ENCODE measurements around the gene CD4.
A peak's percentile ranks its signal among the peaks of the same experiment; 100 is the strongest.

Gene CD4

DNA sequence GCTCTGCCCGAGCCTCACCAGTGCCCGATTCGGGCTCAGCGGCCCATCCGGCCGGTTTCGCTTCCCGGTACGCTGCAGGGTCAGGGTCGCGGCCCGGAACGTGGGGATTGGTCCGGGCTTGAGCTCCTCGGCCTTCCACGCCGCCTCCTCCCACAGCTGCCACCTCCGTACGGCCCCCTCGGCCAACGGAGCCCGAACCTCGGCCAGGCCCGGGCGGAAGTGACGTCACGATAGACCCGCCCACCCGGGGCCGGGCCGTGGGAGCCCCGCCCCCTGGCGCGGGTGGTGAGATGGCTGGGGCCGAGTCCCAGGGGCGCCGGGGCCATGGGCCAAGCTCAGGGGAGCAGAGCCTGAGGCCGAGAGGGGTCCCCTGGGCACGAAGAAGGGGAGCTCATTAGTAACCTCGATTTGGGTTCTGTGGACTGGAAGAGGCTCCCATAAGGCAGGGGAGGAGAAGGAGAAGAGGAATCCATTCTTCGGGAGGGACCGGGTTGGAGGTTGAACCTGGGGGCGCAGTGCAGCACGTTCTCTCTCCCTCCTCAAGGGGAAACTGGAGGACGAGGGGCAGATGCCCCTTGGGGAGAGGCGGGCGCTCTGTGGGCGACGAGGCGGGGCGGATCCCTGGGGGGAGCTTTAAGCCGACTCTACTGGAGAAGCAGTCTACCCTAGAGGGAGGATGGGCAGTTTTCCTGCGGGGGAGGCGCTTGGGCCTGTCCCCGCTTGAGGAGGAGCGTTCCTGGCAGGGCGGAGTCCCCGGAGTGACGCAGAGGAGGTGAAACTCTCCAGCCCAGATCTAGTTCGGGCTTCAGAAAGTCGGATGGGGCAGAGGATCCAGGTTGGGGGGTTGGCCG, 36.2 kb upstream of the CD4 start, which contains the start of gene MLF2:
TSS of gene MLF2 (minus strand) at position 221 of the 851 bp plus-strand sequence. CDS start 807 bp downstream, outside the sequence.
- Histone ChIP-seq H3K79me2 (ENCODE audit: control insufficient read depth, low read length) (peaks cover 13% of the 10 kb centered on the region), H3K4me3 (ENCODE audit: low read length) (peak within 1 kb of the TSS; percentile 88), H3K9me2 (replicated peaks; ENCODE audit: control insufficient read depth, low read length) (no peaks in the 10 kb centered on the region), H3K9me3 (ENCODE audit: control insufficient read depth, insufficient read depth, low read length) (no peaks in the 10 kb centered on the region), H3K27ac (ENCODE audit: low read depth, low read length) (peak within 1 kb of the TSS; percentile 90), H4K20me1 (ENCODE audit: control insufficient read depth, insufficient read depth, low read depth, low read length) (no peaks in the 10 kb centered on the region), H3K4me2 (ENCODE audit: low read length) (peak within 1 kb of the TSS; percentile 98), H3K4me1 (ENCODE audit: control insufficient read depth, low read length) (peaks cover 27% of the 10 kb centered on the region), H3K36me3 (ENCODE audit: control insufficient read depth, low read length) (peaks cover 39% of the 10 kb centered on the region), H3K27me3 (ENCODE audit: control insufficient read depth, low read length) (no peaks in the 10 kb centered on the region), H3F3A (ENCODE audit: control insufficient read depth, insufficient read depth) (no peaks in the 10 kb centered on the region)
- TF ChIP-seq CTCF (IDR thresholded peaks at IDR 0.05; ENCODE audit: low read depth, low read length, poor library complexity, severe bottlenecking) (peak; percentile 96), EZH2phosphoT487 (IDR thresholded peaks at IDR 0.05; ENCODE audit: borderline replicate concordance, low read length) (no peak)

GRCh38 chr12:6753772-6754356, 35.5 kb upstream of the CD4 start:
- peak overlapping the region; percentile 98 for H3K4me2 ChIP-seq (ENCODE audit: low read length)
- no peaks in the 10 kb centered on the region for H3K27me3 ChIP-seq (ENCODE audit: control insufficient read depth, low read length)
- no peaks in the 10 kb centered on the region for H4K20me1 ChIP-seq (ENCODE audit: control insufficient read depth, insufficient read depth, low read depth, low read length)
- TF ChIP-seq CTCF (IDR thresholded peaks at IDR 0.05; ENCODE audit: low read depth, low read length, poor library complexity, severe bottlenecking) (no peak), EZH2phosphoT487 (IDR thresholded peaks at IDR 0.05; ENCODE audit: borderline replicate concordance, low read length) (no peak)
- no peaks in the 10 kb centered on the region for H3K9me2 ChIP-seq (replicated peaks; ENCODE audit: control insufficient read depth, low read length)
- no peaks in the 10 kb centered on the region for H3K9me3 ChIP-seq (ENCODE audit: control insufficient read depth, insufficient read depth, low read length)
- H3K4me1 ChIP-seq (ENCODE audit: control insufficient read depth, low read length): peaks cover 34% of the 10 kb centered on the region
- H3F3A ChIP-seq (ENCODE audit: control insufficient read depth, insufficient read depth): no peaks in the 10 kb centered on the region
- peaks cover 32% of the 10 kb centered on the region for H3K36me3 ChIP-seq (ENCODE audit: control insufficient read depth, low read length)
- no peak overlapping the region for H3K27ac ChIP-seq (ENCODE audit: low read depth, low read length)
- H3K79me2 ChIP-seq (ENCODE audit: control insufficient read depth, low read length): peaks cover 13% of the 10 kb centered on the region
- peak overlapping the region; percentile 88 for H3K4me3 ChIP-seq (ENCODE audit: low read length)

- H3K4me2 ChIP-seq (ENCODE audit: low read length): peak overlapping the region; percentile 98
- no peaks in the 10 kb centered on the region for H3K27me3 ChIP-seq (ENCODE audit: control insufficient read depth, low read length)
These were observed 34.9 kb upstream of the CD4 start for GRCh38 chr12:6754411-6754810.

More at GRCh38 chr12:6754411-6754810, 34.9 kb upstream of the CD4 start:
- Histone ChIP-seq H3F3A (ENCODE audit: control insufficient read depth, insufficient read depth) (no peaks in the 10 kb centered on the region), H4K20me1 (ENCODE audit: control insufficient read depth, insufficient read depth, low read depth, low read length) (no peaks in the 10 kb centered on the region), H3K27ac (ENCODE audit: low read depth, low read length) (no peak overlapping the region), H3K4me1 (ENCODE audit: control insufficient read depth, low read length) (peaks cover 38% of the 10 kb centered on the region), H3K9me2 (replicated peaks; ENCODE audit: control insufficient read depth, low read length) (no peaks in the 10 kb centered on the region), H3K4me3 (ENCODE audit: low read length) (peak overlapping the region; percentile 88; the same call in 1 of the 2 replicates), H3K9me3 (ENCODE audit: control insufficient read depth, insufficient read depth, low read length) (no peaks in the 10 kb centered on the region), H3K79me2 (ENCODE audit: control insufficient read depth, low read length) (peaks cover 13% of the 10 kb centered on the region), H3K36me3 (ENCODE audit: control insufficient read depth, low read length) (peaks cover 26% of the 10 kb centered on the region)
- TF ChIP-seq CTCF (IDR thresholded peaks at IDR 0.05; ENCODE audit: low read depth, low read length, poor library complexity, severe bottlenecking): no peak
- TF ChIP-seq EZH2phosphoT487 (IDR thresholded peaks at IDR 0.05; ENCODE audit: borderline replicate concordance, low read length): no peak
